Cardiac muscle cell (in vitro differentiated cells and primary cell): ENCODE measurements around the gene HNRNPA0. TPM values are rescaled to one million over a fixed set of nuclear protein-coding genes. Genes with fewer than 3 reads are reported as not detected.

Source experiments
- DNase-seq, 2 donors: peaks; one replicate each; pipeline versions ENCODE4 v3.0.0 to v3.0.0-alpha.2; 2010 to 2017; ENCODE audit warnings: low read depth in 1 of 2, low spot score in 1 of 2
- H3K27ac ChIP-seq: fragments of 200-600 bp; sonication (generic); 2 replicates; pipeline ENCODE4 v1.5.1; 2016
- H3K27me3 ChIP-seq: fragments of 200-600 bp; sonication (generic); 2 replicates; pipeline ENCODE4 v1.6.0; 2016; ENCODE audit warnings: control low read depth
- H3K36me3 ChIP-seq: fragments of 200-600 bp; sonication (generic); 2 replicates; pipeline ENCODE4 v1.5.1; 2016; ENCODE audit warnings: control low read depth
- H3K4me1 ChIP-seq: fragments of 200-600 bp; sonication (generic); 2 replicates; pipeline ENCODE4 v1.8.1; 2017; ENCODE audit warnings: low read depth, mild to moderate bottlenecking, mixed run types
- H3K4me3 ChIP-seq: fragments of 200-600 bp; sonication (generic); 2 replicates; pipeline ENCODE4 v1.5.1; 2016; ENCODE audit warnings: mild to moderate bottlenecking
- H3K9me3 ChIP-seq: fragments of 200-600 bp; sonication (generic); 2 replicates; pipeline ENCODE4 v1.5.1; 2017; ENCODE audit warnings: low read depth, mild to moderate bottlenecking, control low read depth
- CTCF ChIP-seq: IDR thresholded peaks from 2 replicates; pipeline ENCODE4 v1.5.1; 2012; ENCODE audit warnings: low read depth, mild to moderate bottlenecking, low read length
- polyA plus RNA-seq: library from polyadenylated mRNA; unstranded; fragments of >200 nt; fragmentation: Nextera tagmentation; extraction: Ambion mirVana; gene quantifications from 2 replicates; pipeline ENCODE4 v1.2.1, GENCODE V29; 2016
- total RNA-seq: library from RNA; depleted of rRNA; stranded (reverse); fragments of >200 nt; gene quantifications from 2 replicates; pipeline ENCODE4 v1.2.3, GENCODE V29; 2016

The HNRNPA0 gene
- total and polyA plus RNA-seq, 2 experiments from 2014 or later, result 15.2 to 42.6 TPM

GRCh38 chr5:137758715-137759306 is 4.6 kb upstream of the HNRNPA0 start:
- DNase-seq, result no peak
- no peaks in the 10 kb centered on the region for H3K36me3 ChIP-seq
- H3K27ac ChIP-seq, result no peak overlapping the region
- H3K4me1 ChIP-seq, result no peaks in the 10 kb centered on the region
- no peak for TF ChIP-seq CTCF
- H3K4me3 ChIP-seq, result no peak overlapping the region
- no peaks in the 10 kb centered on the region for H3K27me3 ChIP-seq
- no peaks in the 10 kb centered on the region for H3K9me3 ChIP-seq

- Histone ChIP-seq H3K27ac (no peak overlapping the region), H3K27me3 (no peaks in the 10 kb centered on the region), H3K36me3 (no peaks in the 10 kb centered on the region), H3K4me1 (no peaks in the 10 kb centered on the region), H3K9me3 (no peaks in the 10 kb centered on the region), H3K4me3 (no peak overlapping the region)
- no peak for TF ChIP-seq CTCF
- DNase-seq, result no peak
Measured at GRCh38 chr5:137758121-137758520, 4.0 kb upstream of the HNRNPA0 start.

- Histone ChIP-seq H3K4me3 (no peak overlapping the region), H3K4me1 (no peaks in the 10 kb centered on the region), H3K9me3 (no peaks in the 10 kb centered on the region), H3K27ac (no peak overlapping the region), H3K36me3 (no peaks in the 10 kb centered on the region), H3K27me3 (no peaks in the 10 kb centered on the region)
- TF ChIP-seq CTCF, result no peak
- DNase-seq, result no peak
Measured at GRCh38 chr5:137757634-137758033, 3.5 kb upstream of the HNRNPA0 start.

GRCh38 chr5:137754961-137755762 is 999 bp upstream of the HNRNPA0 start:
- TF ChIP-seq CTCF, result no peak
- H3K36me3 ChIP-seq, result peaks cover 3% of the 10 kb centered on the region
- H3K9me3 ChIP-seq, result no peaks in the 10 kb centered on the region
- H3K27ac ChIP-seq, result peak overlapping the region; percentile 100
- peak overlapping the region; percentile 88 for H3K4me3 ChIP-seq
- peaks cover 16% of the 10 kb centered on the region for H3K4me1 ChIP-seq
- no peak for DNase-seq
- H3K27me3 ChIP-seq, result no peaks in the 10 kb centered on the region

- H3K27me3 ChIP-seq, result no peaks in the 10 kb centered on the region
- no peak for DNase-seq
- no peak for TF ChIP-seq CTCF
- H3K27ac ChIP-seq, result peak overlapping the region; percentile 100
- peaks cover 16% of the 10 kb centered on the region for H3K4me1 ChIP-seq
- peaks cover 3% of the 10 kb centered on the region for H3K36me3 ChIP-seq
- peak overlapping the region; percentile 88 for H3K4me3 ChIP-seq
- H3K9me3 ChIP-seq, result no peaks in the 10 kb centered on the region
Measured at GRCh38 chr5:137753691-137754187, 424 bp downstream of the HNRNPA0 start.
